T-helper 2 cell treated with Interferon-gamma antibody and Interleukin-4, amounts not matched to agents 5 μg/mL and 100 μg/mL, for 36 hours (primary cell): ENCODE data around the gene DQX1.
"Not testable (repeated sequence)": the region's sequence is repeated elsewhere in the genome, so short reads cannot be mapped to it uniquely, and the experiment has no call there.

Experiments
- DNase-seq: peaks from one replicate; pipeline ENCODE4 v3.0.0; 2021; ENCODE audit warnings: low spot score
- H3K27ac Mint-ChIP-seq: one replicate; pipeline ENCODE4 v1.8.0; 2021; ENCODE audit warnings: mild to moderate bottlenecking, mixed read lengths
- H3K27me3 Mint-ChIP-seq: one replicate; pipeline ENCODE4 v1.8.0; 2021; ENCODE audit warnings: low read depth, mixed read lengths
- H3K36me3 Mint-ChIP-seq: one replicate; pipeline ENCODE4 v1.8.0; 2021; ENCODE audit warnings: low read depth, mixed read lengths
- H3K4me1 Mint-ChIP-seq: one replicate; pipeline ENCODE4 v1.8.0; 2021; ENCODE audit warnings: low read depth, mixed read lengths
- H3K4me3 Mint-ChIP-seq: one replicate; pipeline ENCODE4 v1.8.0; 2022; ENCODE audit warnings: mild to moderate bottlenecking, moderate library complexity, mixed read lengths
- H3K9me3 Mint-ChIP-seq: one replicate; pipeline ENCODE4 v1.8.0; 2021; ENCODE audit warnings: mixed read lengths

Gene DQX1, protein sequence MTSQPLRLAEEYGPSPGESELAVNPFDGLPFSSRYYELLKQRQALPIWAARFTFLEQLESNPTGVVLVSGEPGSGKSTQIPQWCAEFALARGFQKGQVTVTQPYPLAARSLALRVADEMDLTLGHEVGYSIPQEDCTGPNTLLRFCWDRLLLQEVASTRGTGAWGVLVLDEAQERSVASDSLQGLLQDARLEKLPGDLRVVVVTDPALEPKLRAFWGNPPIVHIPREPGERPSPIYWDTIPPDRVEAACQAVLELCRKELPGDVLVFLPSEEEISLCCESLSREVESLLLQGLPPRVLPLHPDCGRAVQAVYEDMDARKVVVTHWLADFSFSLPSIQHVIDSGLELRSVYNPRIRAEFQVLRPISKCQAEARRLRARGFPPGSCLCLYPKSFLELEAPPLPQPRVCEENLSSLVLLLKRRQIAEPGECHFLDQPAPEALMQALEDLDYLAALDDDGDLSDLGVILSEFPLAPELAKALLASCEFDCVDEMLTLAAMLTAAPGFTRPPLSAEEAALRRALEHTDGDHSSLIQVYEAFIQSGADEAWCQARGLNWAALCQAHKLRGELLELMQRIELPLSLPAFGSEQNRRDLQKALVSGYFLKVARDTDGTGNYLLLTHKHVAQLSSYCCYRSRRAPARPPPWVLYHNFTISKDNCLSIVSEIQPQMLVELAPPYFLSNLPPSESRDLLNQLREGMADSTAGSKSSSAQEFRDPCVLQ

DNA sequence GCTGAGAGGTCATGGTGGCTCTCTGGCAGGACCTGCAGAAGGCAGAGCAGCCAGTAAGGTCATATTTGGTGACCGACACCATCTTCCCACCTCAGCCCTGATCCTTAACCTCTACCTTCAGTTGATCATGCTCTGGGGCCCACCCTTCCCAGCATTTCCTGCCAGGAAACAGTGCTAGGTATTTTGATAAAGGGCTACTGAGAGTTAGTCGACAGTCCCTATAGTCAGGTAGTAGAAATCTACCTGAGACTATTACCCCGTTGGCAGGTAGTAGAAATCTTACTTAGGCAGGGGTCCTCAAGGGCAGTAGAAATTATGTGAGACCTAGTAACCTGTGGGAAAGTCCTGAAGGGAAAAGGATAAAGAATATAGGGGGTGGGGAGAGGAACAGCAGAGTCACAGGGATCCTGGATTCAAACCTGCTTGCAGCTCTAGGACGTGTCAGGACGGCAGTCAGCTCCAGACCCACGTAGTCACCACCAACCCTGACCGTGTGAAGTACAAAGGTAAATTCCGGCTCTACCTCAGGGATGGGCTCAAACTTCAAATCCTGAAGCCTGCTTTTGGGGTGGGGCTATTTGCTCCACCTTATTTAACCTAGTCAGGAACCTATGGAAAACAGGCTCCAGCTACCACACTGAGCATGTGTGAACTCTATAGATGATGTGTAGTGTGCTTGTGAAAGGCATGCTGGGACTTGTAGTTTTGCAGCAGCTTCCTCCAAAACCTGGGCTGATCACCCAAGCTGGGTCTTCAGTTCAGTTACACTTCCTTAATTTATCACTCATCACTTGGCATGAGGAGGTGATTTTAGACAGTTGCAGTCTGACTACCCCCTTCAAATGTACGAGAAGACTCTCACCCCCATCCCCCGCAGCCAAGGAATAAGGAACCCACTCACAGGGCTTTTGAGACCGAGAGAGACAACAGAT lies at the start of gene DQX1:
TSS of gene DQX1 (minus strand) at position 515 of the 932 bp plus-strand sequence. CDS start at position 13, 502 bp downstream.
- Mint-ChIP-seq H3K9me3 (no peaks in the 10 kb centered on the region), H3K27me3 (no peaks in the 10 kb centered on the region), H3K27ac (peak within 1 kb of the TSS; percentile 16), H3K36me3 (peaks cover 41% of the 10 kb centered on the region), H3K4me1 (peaks cover 25% of the 10 kb centered on the region), H3K4me3 (peak within 1 kb of the TSS; percentile 44)
- DNase-seq: no peak

DNA sequence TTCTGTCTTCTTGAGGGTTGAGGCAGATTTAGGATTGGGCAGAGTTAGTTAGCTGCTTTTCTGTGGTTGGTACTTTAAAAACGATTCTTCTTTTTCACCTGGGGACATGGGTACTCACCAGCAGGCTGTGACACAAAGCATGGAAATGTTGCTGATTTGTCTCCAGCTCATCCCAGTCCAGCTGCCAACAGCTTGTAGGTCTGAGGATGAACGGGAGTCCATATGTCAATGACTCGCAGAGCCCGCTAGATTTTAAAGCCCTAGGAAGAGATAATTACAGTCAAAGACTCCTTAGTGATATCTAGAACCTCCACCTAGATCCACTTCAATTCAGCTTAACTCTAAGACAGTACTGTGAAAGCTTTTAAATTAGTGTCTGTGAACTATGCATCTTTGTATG lies 49.3 kb upstream of the DQX1 start:
- H3K36me3 Mint-ChIP-seq: no peaks in the 10 kb centered on the region
- peaks cover 6% of the 10 kb centered on the region for H3K9me3 Mint-ChIP-seq
- DNase-seq: no peak
- no peak overlapping the region for H3K27ac Mint-ChIP-seq
- no peaks in the 10 kb centered on the region for H3K27me3 Mint-ChIP-seq
- peaks cover 56% of the 10 kb centered on the region for H3K4me1 Mint-ChIP-seq
- H3K4me3 Mint-ChIP-seq: no peak overlapping the region

DNA sequence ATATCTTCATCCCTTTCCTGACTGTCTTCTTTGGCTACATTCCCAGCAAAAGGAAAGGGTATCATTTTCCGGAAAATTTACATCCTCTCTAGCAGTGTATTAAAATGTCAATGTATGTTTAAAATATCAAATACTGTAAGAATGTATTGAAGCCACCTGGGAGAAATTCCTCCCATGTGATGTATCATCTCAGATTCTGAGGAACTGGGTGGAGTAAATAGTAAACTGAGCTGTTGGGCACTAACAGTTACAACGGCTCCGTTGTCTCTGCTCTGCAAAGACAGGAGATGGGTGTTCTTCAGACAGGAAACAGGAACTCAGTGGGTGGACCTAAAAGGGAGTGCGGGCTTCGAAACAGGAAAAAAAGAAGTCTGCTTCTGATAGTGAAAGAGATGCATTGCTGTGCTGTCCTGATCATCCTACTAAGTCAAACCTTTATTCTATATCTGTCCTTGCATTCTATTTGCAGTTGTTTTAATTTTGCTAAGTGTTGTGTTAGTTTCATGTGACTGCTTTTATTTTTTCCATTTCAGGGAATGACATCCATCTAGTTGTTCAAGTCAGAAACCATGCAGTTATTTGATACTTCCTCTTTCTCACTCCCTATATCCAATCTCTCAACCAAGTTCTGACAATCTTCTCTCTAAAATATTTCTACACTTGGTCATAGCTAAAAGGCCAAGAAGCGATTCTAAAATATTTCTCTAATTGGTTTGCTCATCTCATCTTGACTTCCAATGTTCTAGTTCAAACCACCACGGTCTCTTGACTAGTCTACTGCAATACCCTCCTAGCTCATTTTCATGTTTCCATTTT lies 47.9 kb upstream of the DQX1 start:
- H3K27ac Mint-ChIP-seq: peak overlapping the region; percentile 76
- peaks cover 6% of the 10 kb centered on the region for H3K9me3 Mint-ChIP-seq
- peak overlapping the region; percentile 74 for H3K4me3 Mint-ChIP-seq
- no peaks in the 10 kb centered on the region for H3K36me3 Mint-ChIP-seq
- peak; percentile 51 for DNase-seq
- H3K27me3 Mint-ChIP-seq: no peaks in the 10 kb centered on the region
- H3K4me1 Mint-ChIP-seq: peaks cover 54% of the 10 kb centered on the region

DNA sequence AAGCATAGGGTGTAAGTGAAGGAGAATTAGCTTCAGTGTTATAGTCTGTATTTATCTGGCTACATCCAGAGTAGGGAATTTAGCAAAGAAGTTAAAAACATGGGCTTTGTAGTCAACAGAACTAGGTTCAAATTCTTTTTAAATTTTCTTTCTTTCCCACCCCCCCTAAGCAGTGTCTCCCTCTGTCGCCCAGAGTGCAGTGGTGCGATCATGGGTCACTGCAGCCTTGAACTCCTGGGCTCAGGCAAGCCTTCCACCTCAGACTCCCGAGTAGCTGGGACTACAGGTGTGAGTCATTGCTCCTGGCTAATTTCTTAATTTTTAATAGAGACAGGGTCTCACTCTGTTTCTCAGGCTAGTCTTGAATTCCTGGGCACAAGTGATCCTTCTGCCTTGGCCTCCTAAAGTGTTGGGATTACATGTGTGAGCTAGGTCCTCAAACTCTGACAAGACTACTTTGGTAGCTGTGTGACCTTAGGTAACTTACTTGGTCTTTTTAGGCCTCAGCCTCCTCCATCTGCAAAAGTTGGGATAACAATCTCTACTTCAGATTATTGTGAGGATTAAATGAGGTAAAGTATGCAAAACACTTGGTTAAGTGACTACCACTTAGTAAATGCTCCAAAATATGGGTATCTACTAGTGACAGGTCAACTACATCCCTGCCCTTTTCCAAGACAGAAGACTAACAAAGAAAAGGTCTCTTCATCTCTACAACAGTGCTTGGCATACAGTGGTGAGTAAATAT lies 46.3 kb upstream of the DQX1 start:
- no peak for DNase-seq
- H3K4me3 Mint-ChIP-seq: no peak overlapping the region
- peaks cover 52% of the 10 kb centered on the region for H3K4me1 Mint-ChIP-seq
- H3K27ac Mint-ChIP-seq: no peak overlapping the region
- H3K9me3 Mint-ChIP-seq: peaks cover 6% of the 10 kb centered on the region
- H3K27me3 Mint-ChIP-seq: no peaks in the 10 kb centered on the region
- H3K36me3 Mint-ChIP-seq: no peaks in the 10 kb centered on the region

DNA sequence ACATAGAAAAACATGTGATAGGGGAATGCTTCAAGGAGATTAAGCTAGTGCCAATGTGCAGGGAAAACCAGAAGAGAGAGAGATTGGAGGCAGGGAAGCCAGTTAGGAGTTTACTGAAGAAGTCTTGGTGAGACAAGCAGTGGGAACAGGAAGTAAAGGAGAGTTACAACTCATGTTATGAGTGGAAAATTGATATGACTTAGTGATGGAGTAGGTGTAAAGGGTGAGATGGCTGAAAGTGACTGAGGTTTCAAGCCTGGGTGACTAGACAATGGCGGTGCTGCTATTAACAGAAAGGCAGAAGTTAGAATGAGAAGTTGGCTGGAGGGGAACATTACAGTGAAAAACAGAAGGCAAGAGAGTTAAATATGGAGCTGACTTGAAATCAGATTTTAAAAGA lies 45.0 kb upstream of the DQX1 start:
- peak; percentile 38 for DNase-seq
- no peaks in the 10 kb centered on the region for H3K36me3 Mint-ChIP-seq
- H3K4me1 Mint-ChIP-seq: peaks cover 47% of the 10 kb centered on the region
- no peak overlapping the region for H3K27ac Mint-ChIP-seq
- H3K27me3 Mint-ChIP-seq: no peaks in the 10 kb centered on the region
- no peak overlapping the region for H3K4me3 Mint-ChIP-seq
- peaks cover 6% of the 10 kb centered on the region for H3K9me3 Mint-ChIP-seq

DNA sequence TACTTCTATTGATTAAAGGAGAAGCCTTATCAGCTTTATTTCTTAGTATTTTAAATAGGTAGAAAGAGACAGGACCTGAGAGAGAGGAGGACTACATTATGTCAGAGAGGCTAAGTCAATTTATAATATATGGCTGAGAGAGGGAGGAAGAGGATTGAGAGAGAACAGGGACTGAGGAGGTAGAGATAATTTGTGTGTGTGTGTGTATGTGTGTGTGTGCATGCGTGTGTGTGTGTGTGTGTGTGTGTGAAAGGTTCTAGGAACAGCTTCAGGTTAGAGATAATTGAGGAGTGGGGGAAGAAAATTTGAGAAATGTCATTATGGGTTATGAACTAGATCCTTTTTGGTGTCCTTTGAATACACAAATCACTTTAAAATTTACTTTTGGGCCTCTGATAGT lies 43.7 kb upstream of the DQX1 start:
- no peak overlapping the region for H3K4me3 Mint-ChIP-seq
- peaks cover 40% of the 10 kb centered on the region for H3K4me1 Mint-ChIP-seq
- no peaks in the 10 kb centered on the region for H3K36me3 Mint-ChIP-seq
- H3K27me3 Mint-ChIP-seq: no peaks in the 10 kb centered on the region
- H3K27ac Mint-ChIP-seq: no peak overlapping the region
- no peak for DNase-seq
- peaks cover 6% of the 10 kb centered on the region for H3K9me3 Mint-ChIP-seq

DNA sequence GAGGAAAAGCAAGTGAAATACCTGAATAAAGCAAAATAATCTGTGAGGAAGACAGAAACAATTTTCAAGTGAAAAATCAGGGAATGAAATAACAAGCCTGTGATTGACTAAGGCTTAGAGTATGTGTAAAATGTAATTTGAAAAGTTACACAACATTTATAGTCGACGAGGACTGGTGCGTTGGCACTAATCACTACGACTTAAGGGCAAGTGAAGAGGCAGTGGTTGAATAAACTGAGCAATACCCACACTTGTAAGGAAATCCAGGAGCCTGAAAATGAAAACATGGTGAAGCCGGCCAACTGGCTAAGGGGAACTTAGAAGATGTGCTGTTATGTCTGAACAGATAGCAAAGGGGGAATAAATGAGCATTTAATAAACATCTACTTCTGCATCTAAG lies 41.9 kb upstream of the DQX1 start:
- no peak overlapping the region for H3K4me3 Mint-ChIP-seq
- H3K27ac Mint-ChIP-seq: no peak overlapping the region
- no peaks in the 10 kb centered on the region for H3K36me3 Mint-ChIP-seq
- no peak for DNase-seq
- H3K27me3 Mint-ChIP-seq: no peaks in the 10 kb centered on the region
- H3K9me3 Mint-ChIP-seq: no peaks in the 10 kb centered on the region
- peaks cover 27% of the 10 kb centered on the region for H3K4me1 Mint-ChIP-seq

DNA sequence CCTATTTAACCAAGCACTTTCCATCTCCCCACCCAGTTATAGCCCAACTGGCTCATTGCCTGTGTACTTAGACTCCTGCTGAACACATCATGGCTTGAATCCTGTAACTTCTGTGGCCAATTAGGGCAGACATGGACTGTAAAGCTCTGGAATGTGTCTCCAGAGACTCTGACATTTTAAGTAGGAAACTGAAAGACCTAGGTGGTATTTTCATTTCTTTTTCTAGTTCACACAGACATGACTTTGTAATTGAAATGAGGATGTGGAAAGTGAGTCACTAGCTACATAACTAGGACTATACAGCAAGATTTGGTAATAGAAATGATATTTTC lies 40.7 kb upstream of the DQX1 start:
- Mint-ChIP-seq H3K9me3 (no peaks in the 10 kb centered on the region), H3K27ac (peak overlapping the region; percentile 41), H3K27me3 (no peaks in the 10 kb centered on the region), H3K4me3 (no peak overlapping the region), H3K4me1 (peaks cover 38% of the 10 kb centered on the region), H3K36me3 (peaks cover 2% of the 10 kb centered on the region)
- DNase-seq: no peak

DNA sequence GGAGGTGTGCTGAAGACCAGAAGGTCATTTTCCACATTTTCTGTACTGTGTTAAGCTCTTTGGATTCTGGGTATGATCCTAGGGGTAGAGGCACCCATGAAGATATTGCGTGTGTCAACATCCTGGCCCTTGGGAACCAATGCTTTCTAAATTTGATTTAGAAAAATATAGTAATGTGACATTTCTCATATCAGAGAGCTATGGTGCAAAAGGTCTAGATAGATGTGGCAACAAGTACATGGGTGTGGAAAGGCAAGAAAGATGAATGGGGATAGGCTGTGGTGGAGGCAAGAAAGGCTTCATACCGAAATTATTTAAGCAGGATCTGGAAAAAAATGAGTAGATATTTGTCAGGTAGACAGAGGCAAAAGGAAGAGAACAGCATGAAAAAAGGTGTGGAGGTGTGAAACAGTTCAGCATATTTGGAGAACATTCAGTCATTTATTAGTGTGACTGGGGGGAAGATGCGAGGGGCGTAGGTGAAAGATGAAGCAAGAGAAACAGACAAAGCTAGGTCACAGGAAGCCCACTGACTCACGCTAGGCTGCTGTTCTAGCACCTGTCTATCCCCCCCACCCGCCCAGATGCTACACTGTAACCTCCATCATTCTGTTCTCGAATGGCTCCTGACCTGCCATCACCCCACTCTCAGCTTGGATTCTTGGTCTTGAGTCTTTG lies 40.2 kb upstream of the DQX1 start:
- H3K9me3 Mint-ChIP-seq: no peaks in the 10 kb centered on the region
- DNase-seq: no peak
- peak overlapping the region; percentile 41 for H3K27ac Mint-ChIP-seq
- H3K27me3 Mint-ChIP-seq: no peaks in the 10 kb centered on the region
- H3K4me1 Mint-ChIP-seq: peaks cover 40% of the 10 kb centered on the region
- H3K36me3 Mint-ChIP-seq: peaks cover 2% of the 10 kb centered on the region
- no peak overlapping the region for H3K4me3 Mint-ChIP-seq

DNA sequence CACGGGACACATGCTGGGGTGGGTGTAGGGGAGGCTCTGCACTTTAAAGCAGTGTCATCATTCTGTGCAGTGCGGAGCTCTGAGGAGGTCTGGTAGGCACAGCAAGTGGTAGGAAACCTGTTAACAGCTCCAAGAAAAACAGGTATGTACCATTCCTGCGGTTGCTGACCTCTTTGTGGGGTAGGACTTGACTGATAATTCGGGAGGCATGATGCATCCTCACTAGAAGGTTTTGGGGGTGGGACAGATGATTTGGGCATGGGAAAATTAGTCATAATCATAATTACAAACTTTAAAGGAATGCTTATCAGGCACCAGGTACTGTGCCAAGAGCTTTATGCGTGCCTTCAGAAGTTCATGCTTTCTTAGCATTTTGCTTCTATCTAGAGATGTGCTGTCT lies 38.2 kb upstream of the DQX1 start:
- H3K4me3 Mint-ChIP-seq: no peak overlapping the region
- no peaks in the 10 kb centered on the region for H3K9me3 Mint-ChIP-seq
- peaks cover 2% of the 10 kb centered on the region for H3K36me3 Mint-ChIP-seq
- no peak overlapping the region for H3K27ac Mint-ChIP-seq
- DNase-seq: no peak
- H3K4me1 Mint-ChIP-seq: peaks cover 44% of the 10 kb centered on the region
- H3K27me3 Mint-ChIP-seq: no peaks in the 10 kb centered on the region

DNA sequence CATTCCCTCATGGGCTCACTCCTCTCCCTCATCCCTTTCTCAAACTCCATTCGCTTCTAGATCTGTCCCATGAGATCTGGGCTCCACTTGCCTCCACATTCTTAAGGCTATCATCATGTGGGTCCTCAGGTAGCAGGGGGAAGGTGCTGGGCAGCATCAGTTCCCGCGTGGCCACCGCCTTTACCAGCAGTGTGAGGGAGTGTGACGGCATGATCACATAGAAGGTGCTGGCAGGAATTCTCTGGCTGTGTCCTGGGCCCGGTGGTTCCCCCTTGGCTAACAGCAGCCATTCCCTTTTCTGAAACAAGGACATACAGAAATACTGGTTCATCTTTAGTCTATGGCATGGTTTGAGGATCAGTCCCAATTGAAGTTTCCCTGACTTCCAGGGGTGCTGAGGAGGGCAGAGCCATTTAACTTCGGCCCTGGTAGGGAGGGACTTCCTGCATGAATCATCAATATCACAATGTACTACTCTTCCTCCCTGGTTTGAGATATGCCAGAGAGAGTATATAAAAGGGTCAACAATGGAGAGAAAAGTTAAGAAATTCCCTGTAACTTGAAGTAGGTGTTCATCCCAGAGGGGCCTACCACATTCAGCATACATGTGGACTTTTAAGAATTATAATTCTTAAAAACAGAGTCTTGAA lies 36.2 kb upstream of the DQX1 start:
- Mint-ChIP-seq H3K4me1 (peaks cover 32% of the 10 kb centered on the region), H3K27me3 (no peaks in the 10 kb centered on the region), H3K27ac (peak overlapping the region; percentile 33), H3K36me3 (peaks cover 5% of the 10 kb centered on the region), H3K4me3 (no peak overlapping the region), H3K9me3 (no peaks in the 10 kb centered on the region)
- DNase-seq: no peak

DNA sequence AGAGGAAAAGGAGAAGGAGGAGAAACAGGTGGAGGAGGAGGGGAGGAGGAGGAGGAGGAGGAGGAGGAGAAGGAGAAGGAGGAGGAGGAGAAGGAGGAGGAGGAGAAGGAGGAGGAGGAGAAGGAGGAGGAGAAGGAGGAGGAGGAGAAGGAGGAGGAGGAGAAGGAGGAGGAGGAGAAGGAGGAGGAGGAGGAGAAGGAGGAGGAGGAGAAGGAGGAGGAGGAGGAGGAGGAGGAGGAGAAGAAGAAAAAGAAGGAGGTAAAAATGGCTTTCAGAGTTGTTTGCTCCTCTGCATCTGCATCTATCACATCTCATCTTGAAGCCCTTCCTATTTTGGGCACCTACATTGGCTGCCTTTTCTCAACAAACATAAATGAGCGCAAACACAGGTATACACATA lies 35.0 kb upstream of the DQX1 start:
- H3K36me3 Mint-ChIP-seq: peaks cover 13% of the 10 kb centered on the region
- not testable (repeated sequence) for H3K27ac Mint-ChIP-seq, H3K9me3 Mint-ChIP-seq, H3K27me3 Mint-ChIP-seq, DNase-seq, H3K4me3 Mint-ChIP-seq
- H3K4me1 Mint-ChIP-seq: peaks cover 30% of the 10 kb centered on the region
